GM12878 (cell line): ENCODE measurements around the gene CDON. TPM values are rescaled to one million over a fixed set of nuclear protein-coding genes. Genes with fewer than 3 reads are reported as not detected.

Experiments used
- ATAC-seq: fragments of 200-7000 bp; cut with Tn5 transposase; 3 replicates; pipeline ENCODE4 v1.9.1; 2020; ENCODE audit warnings: mild to moderate bottlenecking, moderate library complexity
- BruUV-seq: library from RNA; stranded (reverse); fragments of 400-500 nt; replicated peaks from 2 replicates; lab custom pipeline; 2021; lab: Mats Ljungman, UMichigan
- CTCF ChIA-PET: fragments of 300-600 bp; sonication (Branson Sonifier 250); formaldehyde crosslinking; extraction: SDS; loops from one replicate; lab custom pipeline; 2021; ENCODE audit warnings: inconsistent platforms; lab: Yijun Ruan, JAX
- POLR2A ChIA-PET: fragments of 350-600 bp; formaldehyde crosslinking; extraction: SDS; loops from one replicate; lab custom pipeline; 2021; ENCODE audit warnings: inconsistent platforms; lab: Charles Lee
- RAD21 ChIA-PET: fragments of 300-600 bp; sonication (Branson Sonifier 250); formaldehyde crosslinking; loops from one replicate; lab custom pipeline; 2023; ENCODE audit warnings: antibody characterized with exemption; ENCODE audit not compliant: unreplicated experiment; lab: Charles Lee
- SMC1A ChIA-PET: fragments of 300-600 bp; sonication (Branson Sonifier 250); formaldehyde crosslinking; loops from one replicate; lab custom pipeline; 2023; ENCODE audit not compliant: unreplicated experiment, uncharacterized antibody; lab: Charles Lee
- DNase-seq: peaks from one replicate; pipeline ENCODE4 v3.0.0-alpha.2; 2011; ENCODE audit warnings: low read depth, low spot score
- FAIRE-seq: peaks from 3 replicates; lab custom pipeline; 2011; peaks lifted over from hg19 to GRCh38; lab: Jason Lieb, UNC
- H2AFZ ChIP-seq: 2 replicates; pipeline ENCODE4 v1.6.0; 2011; ENCODE audit warnings: low read depth, low read length, control low read depth; ENCODE audit not compliant: control insufficient read depth
- H3K27ac ChIP-seq: 2 replicates; pipeline ENCODE4 v1.5.1; 2011; ENCODE audit warnings: control low read depth; ENCODE audit not compliant: control insufficient read depth, insufficient read depth
- H3K27me3 ChIP-seq, 2 experiments: replicated peaks in 1 of 2; 2 replicates each; pipeline versions ENCODE4 v1.6.0 to v1.6.1; 2011; ENCODE audit warnings: low read length in 1 of 2; ENCODE audit not compliant: control insufficient read depth in 2 of 2, insufficient read depth in 2 of 2
- H3K36me3 ChIP-seq, 2 experiments: 2 replicates each; pipeline ENCODE4 v1.5.1; 2011; ENCODE audit warnings: low read length in 1 of 2; ENCODE audit not compliant: control insufficient read depth in 2 of 2, insufficient read depth in 2 of 2
- H3K4me1 ChIP-seq: 2 replicates; pipeline ENCODE4 v1.6.1; 2011; ENCODE audit warnings: mild to moderate bottlenecking, low read length, moderate library complexity, mixed read lengths; ENCODE audit not compliant: control insufficient read depth, insufficient read depth
- H3K4me2 ChIP-seq: 2 replicates; pipeline ENCODE4 v1.6.0; 2011; ENCODE audit warnings: control low read depth; ENCODE audit not compliant: control insufficient read depth, insufficient read depth
- H3K4me3 ChIP-seq: fragments of 200-600 bp; sonication (generic); 2 replicates; pipeline ENCODE4 v1.5.1; 2016
- H3K79me2 ChIP-seq: 2 replicates; pipeline ENCODE4 v1.6.0; 2011; ENCODE audit warnings: low read length; ENCODE audit not compliant: control insufficient read depth, insufficient read depth
- H3K9ac ChIP-seq: 2 replicates; pipeline ENCODE4 v1.8.0; 2011; ENCODE audit warnings: low read length, control low read depth, mixed read lengths; ENCODE audit not compliant: control insufficient read depth, insufficient read depth
- H3K9me3 ChIP-seq: replicated peaks from 3 replicates; pipeline ENCODE4 v1.5.1; 2011; ENCODE audit warnings: mild to moderate bottlenecking, low read length; ENCODE audit not compliant: control insufficient read depth, insufficient read depth
- H4K20me1 ChIP-seq: 2 replicates; pipeline ENCODE4 v1.6.0; 2011; ENCODE audit not compliant: control insufficient read depth, insufficient read depth
- EED ChIP-seq: sonication (generic); IDR thresholded peaks from 2 replicates; pipeline ENCODE4 v1.6.1; 2016; ENCODE audit warnings: antibody characterized with exemption, low read depth
- EGR1 ChIP-seq, 2 experiments: IDR thresholded peaks; 1 replicate in 1 of 2; 2 replicates in 1 of 2; pipeline ENCODE4 v1.6.1; 2011 to 2012; ENCODE audit warnings: low read depth in 2 of 2, low read length in 2 of 2, borderline replicate concordance in 1 of 2, mild to moderate bottlenecking in 1 of 2, moderate library complexity in 1 of 2
- HCFC1 ChIP-seq: fragments of 150-350 bp; IDR thresholded peaks from 2 replicates; pipeline ENCODE4 v1.6.1; 2014; ENCODE audit warnings: low read length
- MEF2B ChIP-seq: fragments of 450-650 bp; IDR thresholded peaks from 2 replicates; pipeline ENCODE4 v1.6.1; 2018; ENCODE audit warnings: mild to moderate bottlenecking, moderate library complexity; ENCODE audit not compliant: partially characterized antibody, poor library complexity, severe bottlenecking
- SMC3 ChIP-seq: IDR thresholded peaks from 2 replicates; pipeline ENCODE4 v1.6.1; 2011; ENCODE audit warnings: low read length, improper control_type of control experiment, borderline replicate concordance
- WRNIP1 ChIP-seq: IDR thresholded peaks from 2 replicates; pipeline ENCODE4 v1.6.1; 2011; ENCODE audit warnings: low read depth, low read length, improper control_type of control experiment, borderline replicate concordance
- ZNF384 ChIP-seq: IDR thresholded peaks from 2 replicates; pipeline ENCODE4 v1.6.1; 2012; ENCODE audit warnings: low read depth, mild to moderate bottlenecking, low read length, improper control_type of control experiment, borderline replicate concordance
- WGBS: methylation state at CpG from one replicate; pipeline ENCODE4 v1.1.6; 2016; ENCODE audit warnings: low lambda C conversion rate; ENCODE audit not compliant: insufficient replicate concordance, insufficient coverage; ENCODE audit errors: missing lambda C conversion rate; 5-methylcytosine and 5-hydroxymethylcytosine counted together
- in situ Hi-C: fragments of 300-500 bp; cut with MboI; formaldehyde crosslinking; loops from 9 replicates; pipeline ENCODE4 v1.14.3; 2018; ENCODE audit warnings: mixed read lengths
- intact Hi-C: fragments of 100-400 bp; cut with micrococcal nuclease; formaldehyde crosslinking; loops from one replicate; pipeline ENCODE4 v1.14.2; 2022; ENCODE audit not compliant: unreplicated experiment
- polyA plus RNA-seq, 11 experiments: library from polyadenylated mRNA; depleted of rRNA in 4 of 11; unstranded in 6 of 11; stranded (reverse) in 5 of 11; fragments of >200 nt; fragmentation: Nextera tagmentation in 4 of 11; fragmentation: Illumina TruSeq in 1 of 11; extraction: Ambion mirVana in 4 of 11; extraction: Trizol in 1 of 11; gene quantifications; 1 replicate in 1 of 11; 2 replicates in 10 of 11; pipeline versions ENCODE4 v1.2.1 to v1.2.3, GENCODE V29; 2011 to 2016; ENCODE audit warnings: inconsistent platforms in 2 of 11, missing spikeins in 2 of 11, low read depth in 1 of 11
- total RNA-seq, 4 experiments: library from RNA; depleted of rRNA in 3 of 4; stranded (reverse); fragments of >200 nt in 3 of 4; fragmentation: Illumina TruSeq in 1 of 4; extraction: Trizol in 1 of 4; gene quantifications; 2 replicates each; pipeline versions ENCODE4 v1.2.1 to v1.2.3, GENCODE V29; 2013 to 2021
- TF ChIP-seq, protein P1 (sequence below): fragments of 450-650 bp; formaldehyde crosslinking; IDR thresholded peaks from 2 replicates; pipeline ENCODE4 v1.5.0; 2022; ENCODE audit warnings: mild to moderate bottlenecking, missing genetic modification characterization

The CDON gene
- total and polyA plus RNA-seq, 10 of the 15 experiments (the other 5 are each of a cell fraction or from before 2014, with no cell fraction given): 0.07 to 4.2 (median 0.36) TPM

DNA sequence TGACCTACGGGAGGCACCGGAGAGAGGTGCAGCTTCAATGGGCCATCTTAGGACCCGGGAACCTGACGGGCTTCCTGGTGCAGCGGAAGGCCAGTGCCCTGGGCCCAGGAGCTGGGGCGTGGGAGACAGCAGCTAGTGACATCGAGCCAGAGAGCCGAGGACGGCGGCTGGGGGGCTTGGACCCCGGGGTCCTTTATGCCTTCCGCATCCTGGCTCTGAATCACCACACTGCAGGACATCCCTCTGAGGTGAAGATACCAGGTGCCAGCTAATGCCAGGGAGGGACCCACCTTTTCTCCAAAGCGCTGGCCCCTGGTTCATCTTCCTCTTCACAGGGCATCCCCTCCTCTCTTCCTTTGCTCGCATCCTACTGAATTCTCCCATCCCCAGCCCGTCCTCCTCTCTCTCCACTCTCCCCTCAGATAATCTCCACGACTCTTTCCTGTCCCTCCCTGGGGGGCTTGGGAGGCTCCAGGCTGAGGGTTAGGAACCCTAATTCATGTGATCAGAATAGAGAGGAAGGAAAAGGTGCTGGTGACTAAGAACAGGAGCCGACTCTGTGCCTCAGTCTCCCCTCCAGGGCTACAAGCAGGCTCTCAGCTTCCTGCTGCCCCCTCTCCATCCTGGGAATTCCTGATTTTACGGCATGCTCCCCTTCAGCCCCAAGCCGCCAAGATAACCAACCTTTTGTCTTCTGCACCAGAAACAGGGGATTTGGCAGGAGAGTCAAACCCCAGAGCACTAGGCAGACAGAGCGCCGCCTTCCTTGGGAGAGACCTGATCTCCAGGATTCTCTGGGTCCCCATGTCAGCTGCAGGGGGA lies 108.3 kb downstream of the CDON start:
- intact Hi-C loops: no loop called here

More for the DNA sequence above, 108.3 kb downstream of the CDON start:
- BruUV-seq: no TSS peak
- POLR2A ChIA-PET: no interaction called here
- CTCF ChIA-PET: no interaction called here
- RAD21 ChIA-PET: no interaction called here
- H3K27me3 ChIP-seq: no peaks in the 10 kb centered on the region
- no peaks in the 10 kb centered on the region for H4K20me1 ChIP-seq
- H3K9ac ChIP-seq: no peak overlapping the region
- no peak overlapping the region for H3K4me3 ChIP-seq
- FAIRE-seq (no peak), ATAC-seq (no peak), DNase-seq (no peak)
- 54% methylated on average over 20 of the region's 21 CpGs for WGBS
- no peaks in the 10 kb centered on the region; the same call in 2 of the 3 replicates for H3K9me3 ChIP-seq
- H3K36me3 ChIP-seq: no peaks in the 10 kb centered on the region
- no peak overlapping the region for H3K4me2 ChIP-seq
- H3K79me2 ChIP-seq: no peaks in the 10 kb centered on the region
- H2AFZ ChIP-seq: no peak overlapping the region
- TF ChIP-seq HCFC1 (no peak), EED (no peak), SMC3 (no peak), ZNF384 (no peak), EGR1 (IDR thresholded peaks at IDR 0.05; ENCODE audit: borderline replicate concordance in 1 of 2, low read depth in 2 of 2, low read length in 2 of 2) (no peak), MEF2B (no peak), WRNIP1 (no peak)
- TF ChIP-seq, protein P1, sequence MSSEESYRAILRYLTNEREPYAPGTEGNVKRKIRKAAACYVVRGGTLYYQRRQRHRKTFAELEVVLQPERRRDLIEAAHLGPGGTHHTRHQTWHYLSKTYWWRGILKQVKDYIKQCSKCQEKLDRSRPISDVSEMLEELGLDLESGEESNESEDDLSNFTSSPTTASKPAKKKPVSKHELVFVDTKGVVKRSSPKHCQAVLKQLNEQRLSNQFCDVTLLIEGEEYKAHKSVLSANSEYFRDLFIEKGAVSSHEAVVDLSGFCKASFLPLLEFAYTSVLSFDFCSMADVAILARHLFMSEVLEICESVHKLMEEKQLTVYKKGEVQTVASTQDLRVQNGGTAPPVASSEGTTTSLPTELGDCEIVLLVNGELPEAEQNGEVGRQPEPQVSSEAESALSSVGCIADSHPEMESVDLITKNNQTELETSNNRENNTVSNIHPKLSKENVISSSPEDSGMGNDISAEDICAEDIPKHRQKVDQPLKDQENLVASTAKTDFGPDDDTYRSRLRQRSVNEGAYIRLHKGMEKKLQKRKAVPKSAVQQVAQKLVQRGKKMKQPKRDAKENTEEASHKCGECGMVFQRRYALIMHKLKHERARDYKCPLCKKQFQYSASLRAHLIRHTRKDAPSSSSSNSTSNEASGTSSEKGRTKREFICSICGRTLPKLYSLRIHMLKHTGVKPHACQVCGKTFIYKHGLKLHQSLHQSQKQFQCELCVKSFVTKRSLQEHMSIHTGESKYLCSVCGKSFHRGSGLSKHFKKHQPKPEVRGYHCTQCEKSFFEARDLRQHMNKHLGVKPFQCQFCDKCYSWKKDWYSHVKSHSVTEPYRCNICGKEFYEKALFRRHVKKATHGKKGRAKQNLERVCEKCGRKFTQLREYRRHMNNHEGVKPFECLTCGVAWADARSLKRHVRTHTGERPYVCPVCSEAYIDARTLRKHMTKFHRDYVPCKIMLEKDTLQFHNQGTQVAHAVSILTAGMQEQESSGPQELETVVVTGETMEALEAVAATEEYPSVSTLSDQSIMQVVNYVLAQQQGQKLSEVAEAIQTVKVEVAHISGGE: no peak
- in situ Hi-C loops: no loop called here
- no peaks in the 10 kb centered on the region for H3K4me1 ChIP-seq
- SMC1A ChIA-PET: no interaction called here
- H3K27ac ChIP-seq: no peak overlapping the region
